Measurements from ENCODE around the gene CAMSAP1.

Gene CAMSAP1

GRCh38 chr9:135787776-135788575 lies 119.4 kb downstream of the CAMSAP1 start:
- DNase-seq = no peak

GRCh38 chr9:135787317-135787716 lies 120.0 kb downstream of the CAMSAP1 start:
- DNase-seq = no peak

DNA sequence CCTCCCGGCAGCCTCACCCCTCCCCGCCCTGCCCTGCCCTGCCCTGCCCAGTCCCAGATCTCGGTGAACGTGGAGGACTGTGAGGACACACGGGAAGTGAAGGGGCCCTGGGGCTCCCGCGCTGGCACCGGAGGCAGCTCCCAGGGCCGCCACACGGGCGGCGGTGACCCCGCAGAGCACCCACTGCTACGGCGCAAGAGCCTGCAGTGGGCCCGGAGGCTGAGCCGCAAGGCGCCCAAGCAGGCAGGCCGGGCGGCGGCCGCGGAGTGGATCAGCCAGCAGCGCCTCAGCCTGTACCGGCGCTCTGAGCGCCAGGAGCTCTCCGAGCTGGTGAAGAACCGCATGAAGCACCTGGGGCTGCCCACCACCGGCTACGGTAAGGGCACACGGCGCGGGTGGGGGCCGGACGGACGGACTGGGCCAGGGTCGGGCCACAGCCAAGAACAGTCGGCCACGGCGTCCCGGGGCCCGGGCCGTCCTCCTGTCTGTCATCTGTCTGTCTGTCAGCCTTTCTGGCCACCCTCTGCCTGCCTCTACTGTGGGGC lies 121.1 kb downstream of the CAMSAP1 start:
- DNase-seq = no peak

- DNase-seq = no peak
These were observed 122.3 kb downstream of the CAMSAP1 start for GRCh38 chr9:135785013-135785575.

GRCh38 chr9:135783540-135784245 lies 123.7 kb downstream of the CAMSAP1 start:
- no peak for DNase-seq

GRCh38 chr9:135782946-135783345 lies 124.4 kb downstream of the CAMSAP1 start:
- DNase-seq = no peak

GRCh38 chr9:135780626-135781025 lies 126.7 kb downstream of the CAMSAP1 start:
- DNase-seq = no peak

DNA sequence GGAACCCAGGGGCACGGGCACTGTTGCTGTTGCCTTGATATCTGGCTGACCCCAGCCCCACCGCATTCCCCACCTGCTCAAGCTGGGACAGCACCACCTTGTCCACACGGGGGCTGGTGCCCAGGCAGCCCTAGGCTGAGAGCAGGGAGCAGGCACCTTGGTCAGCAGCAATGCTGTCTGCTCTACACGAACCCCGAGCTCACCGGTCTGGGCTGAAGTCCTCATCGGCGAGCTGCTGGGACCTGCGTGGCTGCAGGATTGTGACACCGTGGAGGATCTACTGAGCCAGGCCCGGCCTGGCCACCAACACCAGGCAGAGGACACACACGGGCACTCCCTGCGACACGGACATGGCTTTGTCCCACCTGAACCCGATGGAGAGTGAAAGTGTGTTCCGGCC lies 127.3 kb downstream of the CAMSAP1 start:
- no peak for DNase-seq

DNA sequence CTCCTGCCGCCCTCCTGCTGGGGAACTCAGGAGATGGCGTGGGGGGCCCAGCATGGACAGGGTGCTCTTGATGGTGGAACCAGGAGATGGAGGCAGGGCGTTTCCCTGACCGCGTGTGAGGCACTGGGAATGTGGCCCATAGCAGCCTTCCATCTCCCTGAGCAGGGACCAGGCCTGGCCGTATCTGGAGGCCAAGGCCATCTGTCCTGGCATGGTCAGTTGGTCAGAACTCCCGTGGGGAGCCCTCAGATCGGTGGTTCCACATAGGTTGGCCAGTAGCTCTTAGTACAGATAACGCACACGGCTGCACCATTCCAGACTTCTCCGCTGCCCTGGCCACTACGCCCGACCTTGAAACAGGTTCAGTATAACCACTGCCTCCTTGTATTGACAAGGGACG lies 127.8 kb downstream of the CAMSAP1 start:
- no peak for DNase-seq

DNA sequence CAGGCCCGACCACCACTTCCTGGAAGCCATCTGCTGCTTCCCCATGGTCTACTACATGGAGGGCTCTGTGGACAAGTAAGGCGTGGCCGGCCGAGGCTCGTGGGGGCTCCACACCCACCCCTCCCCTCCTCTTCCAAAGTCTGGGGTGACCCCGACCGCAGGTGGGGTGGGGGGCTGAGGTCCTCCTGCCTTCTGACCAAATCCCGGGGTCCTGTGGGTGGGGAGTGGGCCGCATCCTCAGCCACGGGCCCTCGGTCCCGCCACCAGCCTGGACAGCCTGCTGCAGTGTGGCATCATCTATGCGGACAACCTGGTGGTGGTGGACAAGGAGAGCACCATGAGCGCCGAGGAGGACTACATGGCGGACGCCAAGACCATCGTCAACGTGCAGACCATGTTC lies 128.9 kb downstream of the CAMSAP1 start:
- DNase-seq = no peak

GRCh38 chr9:135777623-135778177 lies 129.6 kb downstream of the CAMSAP1 start:
- DNase-seq = no peak

DNA sequence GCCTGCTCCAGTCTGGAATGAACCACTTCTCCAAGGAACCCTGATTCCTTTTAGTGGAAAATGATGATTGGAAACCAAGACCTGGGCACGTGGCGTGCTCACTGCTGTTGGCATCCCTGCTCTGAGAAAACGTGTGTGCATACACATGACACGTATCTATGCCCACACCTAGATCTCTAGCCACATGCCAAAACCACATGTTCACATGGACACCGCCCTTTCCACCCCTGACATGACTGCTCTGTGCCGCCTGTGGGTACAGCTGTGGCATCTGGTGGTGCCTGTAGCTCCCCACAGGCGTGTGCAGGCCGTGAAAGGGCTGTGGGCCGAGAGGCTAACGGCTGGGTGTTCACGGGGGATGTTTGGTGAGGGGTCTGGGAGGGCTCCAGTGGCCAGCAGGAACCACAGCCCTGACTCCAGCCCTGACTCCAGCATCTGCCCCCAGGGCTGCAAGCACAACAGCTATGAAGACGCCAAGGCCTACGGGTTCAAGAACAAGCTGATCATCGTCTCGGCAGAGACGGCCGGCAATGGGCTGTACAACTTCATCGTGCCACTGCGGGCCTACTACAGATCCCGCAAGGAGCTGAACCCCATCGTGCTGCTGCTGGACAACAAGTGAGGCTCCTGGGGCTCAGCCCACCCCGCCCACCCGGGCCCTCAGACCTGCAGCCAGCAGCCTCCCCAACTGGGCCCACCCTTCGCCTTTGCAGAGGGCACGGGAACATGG lies 130.3 kb downstream of the CAMSAP1 start:
- DNase-seq = no peak

DNA sequence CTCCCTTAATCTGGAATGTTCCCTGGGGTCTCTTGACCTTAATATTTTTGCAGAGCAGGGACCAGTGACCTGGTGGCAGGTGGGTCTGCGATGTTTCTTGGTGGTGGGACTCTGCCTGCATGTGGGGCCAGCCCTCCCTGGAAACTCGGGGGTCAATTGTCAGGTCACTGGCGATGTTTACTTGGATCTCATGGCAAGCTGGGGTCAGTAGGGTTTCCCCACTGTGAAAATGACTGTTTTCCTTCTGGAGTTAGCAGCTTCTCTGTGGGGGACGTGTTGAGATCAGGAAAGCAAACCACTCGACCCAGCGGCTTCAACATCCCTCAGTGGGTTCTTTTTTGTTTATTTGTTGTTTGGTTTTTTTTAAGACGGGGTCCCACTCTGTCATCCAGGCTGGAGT lies 131.4 kb downstream of the CAMSAP1 start:
- DNase-seq = no peak

GRCh38 chr9:135774794-135775525 lies 132.4 kb downstream of the CAMSAP1 start:
- no peak for DNase-seq

DNA sequence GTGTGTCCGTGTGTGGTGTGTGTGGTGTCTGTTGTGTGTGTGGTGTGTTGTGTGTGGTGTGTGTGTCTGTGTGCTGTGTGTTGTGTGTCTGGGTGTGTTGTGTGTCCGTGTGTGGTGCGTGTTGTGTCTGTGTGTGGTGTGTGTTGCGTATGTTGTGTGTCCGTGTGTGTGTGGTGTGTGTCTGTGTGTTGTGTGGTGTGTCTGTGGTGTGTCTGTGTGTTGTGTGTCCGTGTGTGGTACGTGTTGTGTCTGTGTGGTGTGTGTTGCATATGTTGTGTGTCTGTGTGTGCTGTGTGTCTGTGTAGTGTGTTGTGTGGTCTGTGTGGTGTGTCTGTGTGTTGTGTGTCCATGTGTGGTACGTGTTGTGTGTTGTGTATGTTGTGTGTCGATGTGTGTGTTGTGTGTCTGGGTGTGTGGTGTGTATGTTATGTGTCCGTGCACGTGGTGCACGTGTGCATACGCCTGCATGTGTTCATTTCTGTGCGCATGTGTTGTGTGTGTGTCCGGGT lies 133.1 kb downstream of the CAMSAP1 start:
- DNase-seq = no peak

DNA sequence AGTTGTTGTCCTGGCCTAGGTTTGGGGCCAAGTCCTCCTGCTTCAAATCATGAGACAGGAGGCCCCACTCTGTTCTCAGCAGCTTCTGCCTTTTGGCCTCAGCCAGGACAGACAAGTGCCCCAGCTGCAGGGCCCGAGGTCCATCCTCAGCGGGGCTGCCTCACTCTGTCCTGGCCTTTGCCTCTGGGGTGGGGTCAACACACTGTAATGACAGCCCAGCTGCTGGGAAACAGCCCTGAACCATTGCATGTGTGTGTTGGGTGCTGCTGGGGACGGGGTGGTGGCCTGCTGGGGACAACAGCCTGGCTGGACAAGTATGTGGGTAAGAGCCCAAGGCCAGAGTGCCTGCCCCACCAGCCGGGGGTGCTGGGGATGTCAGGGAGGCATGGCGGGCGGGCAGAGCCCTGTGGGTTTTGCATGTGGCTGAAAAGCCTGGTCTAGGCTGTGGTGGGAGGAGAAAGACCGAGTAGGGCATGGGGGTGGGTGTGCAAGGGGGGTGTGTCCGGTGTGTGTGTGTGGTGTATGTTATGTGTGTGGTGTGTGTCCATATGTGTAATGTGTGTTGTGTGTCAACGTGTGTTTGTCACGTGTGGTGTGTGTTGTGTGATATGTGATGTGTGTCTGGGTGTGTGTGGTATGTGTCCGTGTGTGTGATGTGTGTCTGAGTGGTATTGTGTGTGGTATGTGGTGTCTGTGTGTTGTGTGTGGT lies 133.7 kb downstream of the CAMSAP1 start:
- no peak for DNase-seq

DNA sequence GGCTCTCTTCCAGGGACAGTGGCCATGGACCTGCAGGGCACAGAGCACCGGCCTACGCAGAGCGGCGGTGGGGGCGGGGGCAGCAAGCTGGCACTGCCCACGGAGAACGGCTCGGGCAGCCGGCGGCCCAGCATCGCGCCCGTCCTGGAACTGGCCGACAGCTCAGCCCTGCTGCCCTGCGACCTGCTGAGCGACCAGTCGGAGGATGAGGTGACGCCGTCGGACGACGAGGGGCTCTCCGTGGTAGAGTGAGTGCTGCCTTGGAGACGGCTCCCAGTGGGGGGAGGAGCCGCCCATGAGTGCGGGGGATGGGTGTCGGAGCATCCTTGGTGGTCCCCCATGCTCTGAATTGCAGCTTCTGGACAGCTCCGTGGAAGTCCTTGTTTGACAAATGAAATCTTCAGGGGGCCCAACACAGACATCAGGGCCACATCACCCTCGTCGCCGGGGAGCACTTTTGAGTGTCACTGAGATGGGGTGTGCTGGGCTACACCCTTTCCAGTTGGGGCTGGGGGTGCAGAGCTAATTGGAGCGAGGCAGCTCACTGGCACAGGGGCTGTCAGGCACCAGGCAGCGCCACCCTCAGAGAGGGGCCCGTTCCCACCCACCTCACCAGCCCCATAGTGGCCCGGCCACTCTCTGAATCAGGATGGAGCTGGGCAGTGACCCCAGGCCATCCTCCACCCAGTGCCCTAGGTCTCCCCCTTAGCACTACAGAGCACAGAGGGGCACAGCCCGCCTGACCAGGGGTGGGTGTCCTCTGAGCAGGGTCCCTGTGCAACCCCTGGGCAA lies 134.4 kb downstream of the CAMSAP1 start:
- DNase-seq = no peak

- no peak for DNase-seq
These were observed 135.2 kb downstream of the CAMSAP1 start for GRCh38 chr9:135772056-135772646.

GRCh38 chr9:135771401-135772051 lies 135.8 kb downstream of the CAMSAP1 start:
- no peak for DNase-seq

Data from DMS 273 treated with DMSO at 0.1 percent for 48 hours (cell line).